Mesothelial cell of epicardium (in vitro differentiated cells): ENCODE data around the gene COL27A1. TPM values are rescaled to one million over a fixed set of nuclear protein-coding genes. Genes with fewer than 3 reads are reported as not detected.

Experiments used
- DNase-seq, 2 experiments: peaks; one replicate each; pipeline ENCODE4 v3.0.0; 2021; ENCODE audit warnings: low spot score in 2 of 2; ENCODE audit not compliant: unreplicated experiment in 2 of 2
- H3K27ac Mint-ChIP-seq: 2 replicates; pipeline ENCODE4 v1.8.0; 2021; ENCODE audit warnings: mixed read lengths
- H3K27me3 Mint-ChIP-seq: 2 replicates; pipeline ENCODE4 v1.8.0; 2021; ENCODE audit warnings: low read depth, mixed read lengths
- H3K36me3 Mint-ChIP-seq: 2 replicates; pipeline ENCODE4 v1.8.0; 2021; ENCODE audit warnings: mixed read lengths
- H3K4me1 Mint-ChIP-seq: 2 replicates; pipeline ENCODE4 v1.8.0; 2021; ENCODE audit warnings: mixed read lengths
- H3K4me3 Mint-ChIP-seq: 2 replicates; pipeline ENCODE4 v1.8.0; 2021; ENCODE audit warnings: mild to moderate bottlenecking, moderate library complexity, mixed read lengths
- H3K9me3 Mint-ChIP-seq: 2 replicates; pipeline ENCODE4 v1.8.0; 2021; ENCODE audit warnings: mixed read lengths
- CTCF ChIP-seq: fragments of 200-600 bp; sonication (generic); IDR thresholded peaks from one replicate; pipeline ENCODE4 v1.5.0; 2021; ENCODE audit warnings: antibody characterized with exemption; ENCODE audit not compliant: unreplicated experiment
- total RNA-seq: library from RNA; stranded (reverse); gene quantifications from 3 replicates; pipeline ENCODE4 v1.2.1, GENCODE V29; 2021

Gene COL27A1
- total RNA-seq, 1 donor from 2014 or later, result 138 TPM

DNA sequence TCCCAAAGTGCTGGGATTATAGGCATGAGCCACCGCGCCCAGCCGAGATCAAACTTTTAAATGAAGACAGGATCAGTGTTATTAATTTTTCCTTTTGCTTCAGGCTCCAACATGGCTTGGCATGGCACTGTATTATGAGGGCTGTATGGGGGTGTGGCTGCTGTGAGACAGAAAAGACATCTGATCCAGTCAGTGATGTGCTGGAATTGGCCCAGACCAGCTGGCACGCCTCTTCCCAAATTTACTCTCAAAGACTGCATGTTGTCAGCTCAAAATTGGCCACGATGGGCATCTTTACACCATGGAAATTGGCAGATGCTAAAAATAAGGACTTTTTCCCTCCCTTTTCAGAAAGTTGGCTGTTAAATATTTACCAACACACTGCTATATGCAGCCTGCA lies 12.1 kb upstream of the COL27A1 start:
- Mint-ChIP-seq H3K4me3 (no peak overlapping the region), H3K27ac (no peak overlapping the region)

DNA sequence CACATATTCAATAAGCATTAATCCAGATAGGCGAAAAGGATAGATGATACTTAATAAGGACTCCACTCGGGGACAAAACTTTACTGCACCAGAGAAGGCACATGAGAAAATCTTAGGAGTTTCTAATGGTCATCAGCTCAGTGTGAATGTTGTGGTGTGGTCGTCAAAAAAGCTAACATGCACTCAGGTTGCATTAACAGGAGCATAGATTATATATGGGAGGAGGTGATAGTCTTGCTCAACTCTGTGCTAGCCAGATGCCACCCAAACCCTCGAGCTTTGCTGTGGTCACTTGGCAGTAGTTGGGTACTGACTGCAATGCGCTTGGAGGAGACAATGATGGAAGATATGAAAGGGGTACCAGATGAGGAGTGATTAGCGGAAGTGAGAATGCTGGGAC lies 8.6 kb upstream of the COL27A1 start:
- no peaks in the 10 kb centered on the region for H3K36me3 Mint-ChIP-seq
- no peaks in the 10 kb centered on the region for H3K4me1 Mint-ChIP-seq
- no peak for TF ChIP-seq CTCF
- no peak for DNase-seq
- H3K27me3 Mint-ChIP-seq, result peaks cover 12% of the 10 kb centered on the region
- no peak overlapping the region for H3K4me3 Mint-ChIP-seq
- H3K27ac Mint-ChIP-seq, result no peak overlapping the region
- no peaks in the 10 kb centered on the region for H3K9me3 Mint-ChIP-seq

More for the DNA sequence above, 12.1 kb upstream of the COL27A1 start:
- Mint-ChIP-seq H3K9me3 (no peaks in the 10 kb centered on the region), H3K27me3 (peaks cover 25% of the 10 kb centered on the region), H3K36me3 (no peaks in the 10 kb centered on the region), H3K4me1 (peaks cover 6% of the 10 kb centered on the region)
- TF ChIP-seq CTCF, result no peak
- no peak for DNase-seq

- no peak for DNase-seq
- H3K36me3 Mint-ChIP-seq, result no peaks in the 10 kb centered on the region
- no peak overlapping the region for H3K27ac Mint-ChIP-seq
- H3K4me1 Mint-ChIP-seq, result peaks cover under 1% of the 10 kb centered on the region
- TF ChIP-seq CTCF, result no peak
- no peaks in the 10 kb centered on the region for H3K9me3 Mint-ChIP-seq
- H3K27me3 Mint-ChIP-seq, result peaks cover 5% of the 10 kb centered on the region
- no peak overlapping the region for H3K4me3 Mint-ChIP-seq
Observed at GRCh38 chr9:114149181-114149580, 6.2 kb upstream of the COL27A1 start.

GRCh38 chr9:114149765-114150340 lies 5.5 kb upstream of the COL27A1 start:
- Mint-ChIP-seq H3K4me1 (peaks cover 7% of the 10 kb centered on the region), H3K27me3 (peaks cover 12% of the 10 kb centered on the region), H3K4me3 (no peak overlapping the region), H3K9me3 (no peaks in the 10 kb centered on the region), H3K36me3 (no peaks in the 10 kb centered on the region), H3K27ac (no peak overlapping the region)
- DNase-seq, result no peak
- TF ChIP-seq CTCF, result no peak

DNA sequence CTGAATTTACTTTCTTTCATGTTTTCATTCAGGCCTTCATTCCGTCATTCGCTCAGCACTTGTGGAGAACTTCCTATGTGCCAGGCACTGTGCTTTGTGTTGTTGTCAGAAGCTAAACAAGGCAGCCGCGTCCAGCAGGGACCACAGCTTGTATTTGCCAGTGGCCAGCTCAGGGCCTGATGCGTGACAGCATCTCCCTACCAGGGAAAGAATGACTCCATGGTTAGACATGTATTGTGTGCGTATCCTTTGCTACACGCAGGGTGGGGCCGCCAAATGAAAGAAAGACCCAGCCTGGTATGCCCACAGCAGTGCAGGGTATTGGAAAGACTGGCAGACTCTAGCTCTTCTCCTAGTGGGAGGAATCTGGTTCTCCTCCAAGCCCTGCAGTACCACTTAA lies 4.7 kb upstream of the COL27A1 start:
- no peak for DNase-seq
- no peak overlapping the region for H3K4me3 Mint-ChIP-seq
- H3K36me3 Mint-ChIP-seq, result no peaks in the 10 kb centered on the region
- H3K9me3 Mint-ChIP-seq, result no peaks in the 10 kb centered on the region
- TF ChIP-seq CTCF, result no peak
- H3K27me3 Mint-ChIP-seq, result peaks cover 16% of the 10 kb centered on the region
- H3K4me1 Mint-ChIP-seq, result peaks cover 8% of the 10 kb centered on the region
- H3K27ac Mint-ChIP-seq, result no peak overlapping the region
